Non-pigmented ciliary epithelial cell (primary cell): ENCODE data around the gene PVRIG.
A peak's percentile ranks its signal among the peaks of the same experiment; 100 is the strongest.
"Not testable (repeated sequence)": the region's sequence is repeated elsewhere in the genome, so short reads cannot be mapped to it uniquely, and the experiment has no call there.

Source experiments
- DNase-seq: peaks from one replicate; pipeline ENCODE4 v3.0.0-alpha.2; 2010; ENCODE audit warnings: low read depth

Gene PVRIG

GRCh38 chr7:100219801-100220585, at the start of gene PVRIG:
Gene PVRIG (plus strand): TSS chr7:100219949. CDS start chr7:100219971, 22 bp downstream.
- not testable (repeated sequence) for DNase-seq

DNA sequence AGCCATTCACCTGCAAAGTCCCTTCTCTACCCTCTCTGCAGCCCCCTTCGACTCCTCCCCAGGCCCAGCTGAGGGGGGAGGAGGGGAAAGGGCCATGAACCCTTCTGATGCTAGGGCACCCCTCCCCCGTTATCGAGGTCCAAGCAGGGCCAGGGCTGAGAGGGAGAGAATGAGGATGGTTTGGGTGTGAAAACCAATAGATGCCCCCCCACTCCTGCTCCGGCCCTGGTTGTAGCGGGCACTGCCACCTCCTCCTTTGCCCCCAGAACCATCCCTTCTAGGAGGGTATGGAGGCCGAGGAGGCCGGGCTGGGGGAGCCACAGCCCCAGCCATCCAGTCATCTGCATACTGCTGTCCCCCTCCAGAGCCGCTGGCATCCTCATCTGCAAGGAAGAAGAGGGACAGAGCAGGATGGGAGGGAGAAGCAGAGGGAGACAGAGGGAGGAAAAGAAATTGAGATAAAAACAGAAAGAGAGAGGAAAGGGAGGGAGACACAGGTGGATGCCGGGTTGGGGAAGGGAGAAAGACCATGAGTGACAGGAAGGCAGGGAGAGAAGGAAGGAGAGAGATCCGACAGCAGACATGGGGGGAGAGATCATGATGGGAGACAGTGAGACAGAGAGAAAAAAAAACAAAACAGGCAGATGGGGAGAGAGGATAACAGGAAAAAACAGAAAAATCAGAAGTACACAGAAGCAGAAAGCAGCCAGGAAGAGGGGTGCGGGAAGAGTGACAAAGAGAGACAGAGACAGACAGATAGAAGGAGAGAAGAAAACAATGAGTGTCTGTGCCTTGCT, 49.5 kb upstream of the PVRIG start:
- no peak for DNase-seq

DNA sequence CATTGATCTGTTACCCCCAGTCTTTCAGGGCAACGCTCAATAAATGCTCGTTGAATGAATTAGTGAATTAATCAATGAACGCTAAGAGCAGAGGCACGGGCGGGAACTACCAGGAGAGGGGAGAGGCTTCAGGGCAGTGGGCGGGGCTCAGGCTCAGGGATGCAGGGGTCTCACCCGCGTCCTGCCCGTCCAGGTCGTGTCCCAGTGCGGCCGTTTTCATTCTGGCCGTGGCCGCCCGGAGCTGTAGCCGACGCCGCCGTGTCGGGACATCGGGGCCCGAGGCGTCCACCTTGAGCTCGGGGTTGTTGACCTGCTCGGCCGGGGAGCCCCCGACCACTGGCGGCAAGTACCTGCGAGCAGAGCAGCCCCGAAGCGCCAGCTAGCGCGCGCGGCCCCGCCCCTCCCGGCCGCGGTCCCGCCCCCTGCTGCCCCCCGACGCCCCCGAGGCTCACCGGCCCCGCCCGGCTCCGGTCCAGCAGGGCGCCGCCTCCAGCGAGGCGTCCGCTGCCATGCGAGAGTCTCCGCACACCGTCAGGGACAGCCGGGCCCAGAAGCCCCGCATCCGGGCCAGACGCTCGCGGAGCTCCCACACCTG, 48.6 kb upstream of the PVRIG start:
- no peak for DNase-seq

DNA sequence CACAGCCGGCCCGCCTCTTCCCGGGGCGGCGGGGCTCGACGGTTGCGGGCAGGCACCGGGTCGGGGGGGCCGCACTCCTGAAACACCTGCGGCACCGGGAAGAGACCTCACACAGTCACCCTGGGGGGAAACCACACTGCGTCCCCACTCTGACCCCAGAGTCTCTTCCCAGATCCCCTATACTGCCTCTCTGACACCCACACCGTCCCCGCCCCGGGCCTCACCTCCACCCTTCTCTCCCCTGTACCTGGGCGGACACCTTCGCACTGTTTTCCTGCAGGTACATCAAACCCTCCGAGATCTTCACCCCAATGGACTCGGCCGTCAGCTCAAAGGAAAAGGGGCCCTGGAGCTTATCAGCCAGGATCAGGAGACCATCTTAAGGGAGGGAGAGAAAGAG, 47.9 kb upstream of the PVRIG start:
- DNase-seq, result no peak

GRCh38 chr7:100173806-100174495, 45.8 kb upstream of the PVRIG start:
- no peak for DNase-seq

GRCh38 chr7:100174582-100174981, 45.2 kb upstream of the PVRIG start:
- DNase-seq, result no peak

- no peak for DNase-seq
Observed at GRCh38 chr7:100175296-100175935, 44.3 kb upstream of the PVRIG start.

DNA sequence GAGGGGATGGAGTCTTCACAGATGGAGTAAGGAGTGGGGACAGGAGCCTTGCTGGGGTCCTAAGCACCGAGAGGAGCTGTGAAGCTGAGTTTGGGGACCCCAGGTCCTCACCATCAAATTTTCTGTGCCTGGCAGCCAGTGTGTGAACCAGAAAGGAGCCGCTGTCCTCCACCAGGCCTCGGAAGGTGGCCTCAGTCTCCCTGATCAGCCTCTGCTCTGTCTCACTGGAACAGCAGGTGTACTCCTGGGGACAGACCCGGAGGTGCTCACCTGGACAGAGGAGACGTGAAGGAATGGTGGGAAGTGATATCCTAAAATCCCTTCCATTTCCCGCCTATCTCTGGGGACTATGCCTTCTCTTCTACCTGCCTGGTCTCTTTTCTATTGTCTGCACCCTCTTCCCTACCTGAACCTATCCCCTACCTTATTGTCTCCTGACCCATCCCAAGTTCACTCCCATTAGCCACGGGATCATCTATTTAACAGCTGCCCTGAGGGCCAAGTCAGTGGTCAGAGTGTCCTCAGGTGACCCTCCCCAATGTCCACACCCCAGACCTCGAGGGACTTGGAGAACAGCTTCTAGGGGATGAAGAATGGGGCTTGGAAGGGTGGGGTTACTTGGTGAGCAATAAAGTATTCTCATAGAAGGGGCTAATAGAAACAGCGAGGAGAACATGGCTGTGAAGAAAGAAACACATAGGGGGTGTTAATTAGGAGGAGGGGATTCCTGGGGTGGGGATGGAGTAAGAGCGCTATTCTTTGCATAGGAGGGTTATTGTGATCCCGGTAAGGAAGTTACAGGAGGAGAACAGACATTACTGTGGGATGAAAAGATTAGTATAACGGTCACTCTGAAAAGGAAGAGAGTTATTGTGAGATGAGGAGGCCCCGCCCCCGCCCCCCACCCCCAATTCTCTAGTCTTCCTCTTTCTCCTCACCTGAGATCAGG, 43.4 kb upstream of the PVRIG start:
- no peak for DNase-seq

GRCh38 chr7:100177045-100178001, 42.4 kb upstream of the PVRIG start, which contains the start of the genes GPC2 and STAG3:
Gene GPC2 (minus strand): TSS chr7:100177381. CDS start chr7:100177199, 182 bp downstream.
Gene STAG3 (plus strand): TSS chr7:100177918. CDS start chr7:100180557, 2,639 bp downstream.
- DNase-seq, result peak; percentile 83

GRCh38 chr7:100180084-100180483, 39.7 kb upstream of the PVRIG start:
- not testable (repeated sequence) for DNase-seq

GRCh38 chr7:100182616-100183015, 37.1 kb upstream of the PVRIG start:
- not testable (repeated sequence) for DNase-seq

DNA sequence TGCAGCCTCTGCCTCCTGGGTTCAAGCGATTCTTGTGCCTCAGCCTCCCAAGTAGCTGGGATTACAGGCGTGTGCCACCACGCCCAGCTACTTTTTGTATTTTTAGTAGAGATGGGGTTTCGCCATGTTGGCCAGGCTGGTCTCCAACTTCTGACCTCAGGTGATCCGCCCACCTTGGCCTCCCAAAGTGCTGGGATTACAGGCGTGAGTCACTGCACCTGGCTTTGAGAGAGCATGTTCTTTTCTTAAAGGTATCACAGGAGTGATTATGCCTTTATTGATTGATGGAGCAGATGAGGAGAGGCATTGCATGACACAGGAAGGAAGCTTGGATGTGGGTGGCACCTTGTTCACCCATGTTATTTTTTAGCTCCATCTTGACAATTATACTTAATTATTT, 36.7 kb upstream of the PVRIG start:
- not testable (repeated sequence) for DNase-seq

GRCh38 chr7:100185726-100186125, 34.0 kb upstream of the PVRIG start:
- no peak for DNase-seq

DNA sequence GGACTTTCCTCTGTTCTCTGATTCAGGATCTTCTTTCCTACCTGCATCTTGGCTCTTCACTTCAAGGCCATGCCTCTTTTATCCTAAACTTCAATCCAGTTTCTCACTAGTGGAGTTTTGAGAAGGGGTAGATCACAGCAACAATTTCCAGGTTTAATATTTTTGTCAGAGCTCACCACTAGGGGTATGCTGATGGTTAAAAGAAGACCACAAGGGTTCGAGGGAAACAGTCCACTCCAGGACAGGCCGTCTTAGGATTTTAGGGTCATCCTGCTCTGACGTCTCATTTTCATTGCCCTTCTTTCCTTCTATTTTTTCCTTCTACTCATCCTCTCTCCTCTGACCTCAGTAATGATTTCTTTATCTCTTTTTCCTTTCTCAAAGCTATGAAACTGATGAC, 30.7 kb upstream of the PVRIG start:
- no peak for DNase-seq

DNA sequence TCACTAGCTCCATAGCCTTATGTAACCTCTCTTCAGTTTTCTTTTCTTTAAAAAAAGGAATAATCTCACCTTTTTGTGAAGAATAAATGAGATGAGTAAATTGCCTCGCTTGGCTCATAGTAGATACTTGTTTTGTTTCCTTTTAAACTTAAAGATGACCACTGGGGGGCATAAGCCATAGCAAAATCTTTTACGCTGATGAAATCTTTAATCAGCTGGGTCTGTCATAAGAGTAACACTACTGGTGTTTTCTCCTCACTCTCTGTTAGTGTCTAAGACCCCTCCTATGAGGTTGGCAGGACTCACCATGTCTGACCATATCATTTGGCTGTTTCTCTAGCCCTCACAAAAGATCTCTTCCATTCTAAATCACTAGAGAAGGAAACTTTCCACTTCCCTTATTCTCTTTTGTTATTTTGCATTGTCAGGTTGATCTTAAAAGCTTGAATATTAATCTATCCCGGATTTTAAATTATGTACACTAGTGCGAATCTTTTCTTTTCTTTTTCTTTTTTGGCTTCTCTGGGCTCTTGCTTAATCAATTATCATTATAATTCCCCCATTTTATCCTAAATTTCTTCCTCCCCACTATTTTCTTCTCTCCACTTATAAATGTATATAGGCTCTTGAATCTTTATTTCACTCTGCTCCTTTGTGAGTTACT, 29.6 kb upstream of the PVRIG start:
- DNase-seq, result no peak

- DNase-seq, result peak; percentile 51
Observed at GRCh38 chr7:100191775-100192174, 28.0 kb upstream of the PVRIG start.

DNA sequence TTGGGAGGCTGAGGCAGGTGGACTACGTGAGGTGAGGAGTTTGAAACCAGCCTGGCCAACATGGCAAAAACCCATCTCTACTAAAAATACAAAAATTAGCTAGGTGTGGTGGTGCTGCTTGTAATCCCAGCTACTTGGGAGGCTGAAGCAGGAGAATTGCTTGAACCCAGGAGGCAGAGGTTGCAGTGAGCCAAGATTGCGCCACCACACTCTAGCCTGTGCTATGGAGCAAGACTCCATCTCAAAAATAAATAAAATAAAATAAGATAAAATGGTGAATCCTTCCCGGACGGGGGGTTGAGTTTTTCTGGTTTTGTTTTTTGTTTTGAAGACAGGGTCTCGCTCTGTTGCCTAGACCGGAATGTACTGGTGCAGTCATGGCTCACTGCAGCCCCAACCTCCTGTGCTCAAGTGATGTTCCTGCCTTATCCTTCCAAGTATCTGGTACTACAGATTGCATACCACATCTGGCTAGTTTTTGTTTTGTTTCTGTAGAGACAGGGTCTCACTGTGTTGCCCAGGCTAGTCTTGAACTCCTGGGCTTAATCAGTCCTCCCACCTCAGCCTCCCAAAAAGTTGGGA, 27.4 kb upstream of the PVRIG start:
- DNase-seq, result not testable (repeated sequence)

- no peak for DNase-seq
Observed at GRCh38 chr7:100192969-100193368, 26.8 kb upstream of the PVRIG start.
